ENCODE results near the gene LEKR1. TPM values are rescaled to one million over a fixed set of nuclear protein-coding genes. Genes with fewer than 3 reads are reported as not detected.
"Not testable (repeated sequence)": the region's sequence is repeated elsewhere in the genome, so short reads cannot be mapped to it uniquely, and the experiment has no call there.

LEKR1 gene
- total RNA-seq, 1 experiment from 2014 or later = 0.90 TPM

- Histone ChIP-seq H3K36me3 (ENCODE audit: insufficient read depth, low read length, poor library complexity, severe bottlenecking) (no peaks in the 10 kb centered on the region), H3K27me3 (replicated peaks; ENCODE audit: insufficient read depth, low read depth, low read length, poor library complexity) (no peaks in the 10 kb centered on the region), H3K4me1 (ENCODE audit: insufficient read depth, low read length, poor library complexity, severe bottlenecking) (peaks cover 60% of the 10 kb centered on the region), H3K27ac (ENCODE audit: low read depth, low read length, poor library complexity, severe bottlenecking) (peak overlapping the region; percentile 63), H3K4me3 (ENCODE audit: low read depth, low read length, poor library complexity, severe bottlenecking) (no peak overlapping the region), H3K9me3 (ENCODE audit: low read depth, low read length, poor library complexity, severe bottlenecking) (no peaks in the 10 kb centered on the region)
- TF ChIP-seq EZH2 (IDR thresholded peaks at IDR 0.05; ENCODE audit: borderline replicate concordance, low read depth, low read length, poor library complexity, severe bottlenecking) (no peak), CTCF (conservative IDR thresholded peaks at IDR 0.05; ENCODE audit: low read depth, low read length) (no peak)
- intact Hi-C loops (cut with micrococcal nuclease; ENCODE audit: unreplicated experiment) = loop anchor here (1.0 to 5.0 kb wide), 3 partner anchors 14 to 263 kb away; no protein-coding TSS in a partner anchor
- CTCF ChIA-PET = no interaction called here
- POLR2A ChIA-PET (ENCODE audit: low non-redundant PET) = interaction anchor here (0.7 kb wide), 1 partner anchor 646 kb away, joined by 3 read pairs; no protein-coding TSS in a partner anchor
- no TSS peak for BruUV-seq (replicated peaks)
- DNase-seq (ENCODE audit: low spot score) = peak; percentile 74
Measured at GRCh38 chr3:156818890-156819289, 7.3 kb upstream of the LEKR1 start.

GRCh38 chr3:156819842-156820691 lies 6.1 kb upstream of the LEKR1 start:
- H3K27ac ChIP-seq (ENCODE audit: low read depth, low read length, poor library complexity, severe bottlenecking) = peak overlapping the region; percentile 63
- DNase-seq (ENCODE audit: low spot score) = peak; percentile 30
- H3K4me3 ChIP-seq (ENCODE audit: low read depth, low read length, poor library complexity, severe bottlenecking) = no peak overlapping the region
- intact Hi-C loops (cut with micrococcal nuclease; ENCODE audit: unreplicated experiment) = loop anchor here (1.0 to 10.0 kb wide), 4 partner anchors 13 to 275 kb away; no protein-coding TSS in a partner anchor
- no peaks in the 10 kb centered on the region for H3K36me3 ChIP-seq (ENCODE audit: insufficient read depth, low read length, poor library complexity, severe bottlenecking)
- no peaks in the 10 kb centered on the region for H3K27me3 ChIP-seq (replicated peaks; ENCODE audit: insufficient read depth, low read depth, low read length, poor library complexity)
- CTCF ChIA-PET = no interaction called here
- no TSS peak for BruUV-seq (replicated peaks)
- peaks cover 60% of the 10 kb centered on the region for H3K4me1 ChIP-seq (ENCODE audit: insufficient read depth, low read length, poor library complexity, severe bottlenecking)
- H3K9me3 ChIP-seq (ENCODE audit: low read depth, low read length, poor library complexity, severe bottlenecking) = no peaks in the 10 kb centered on the region
- POLR2A ChIA-PET (ENCODE audit: low non-redundant PET) = interaction anchor here (0.5 kb wide), 1 partner anchor 207 kb away, joined by 3 read pairs; no protein-coding TSS in a partner anchor
- TF ChIP-seq EZH2 (IDR thresholded peaks at IDR 0.05; ENCODE audit: borderline replicate concordance, low read depth, low read length, poor library complexity, severe bottlenecking) (no peak), CTCF (conservative IDR thresholded peaks at IDR 0.05; ENCODE audit: low read depth, low read length) (no peak)

GRCh38 chr3:156820692-156821080 lies 5.5 kb upstream of the LEKR1 start:
- peaks cover 63% of the 10 kb centered on the region for H3K4me1 ChIP-seq (ENCODE audit: insufficient read depth, low read length, poor library complexity, severe bottlenecking)
- CTCF ChIA-PET = no interaction called here
- POLR2A ChIA-PET (ENCODE audit: low non-redundant PET) = interaction anchor here (0.5 kb wide), 1 partner anchor 207 kb away, joined by 3 read pairs; no protein-coding TSS in a partner anchor
- no TSS peak for BruUV-seq (replicated peaks)
- H3K27me3 ChIP-seq (replicated peaks; ENCODE audit: insufficient read depth, low read depth, low read length, poor library complexity) = no peaks in the 10 kb centered on the region
- intact Hi-C loops (cut with micrococcal nuclease; ENCODE audit: unreplicated experiment) = loop anchor here (10.0 kb wide), 1 partner anchor 276 kb away; no protein-coding TSS in a partner anchor
- no peaks in the 10 kb centered on the region for H3K36me3 ChIP-seq (ENCODE audit: insufficient read depth, low read length, poor library complexity, severe bottlenecking)
- no peak for DNase-seq (ENCODE audit: low spot score)
- TF ChIP-seq EZH2 (IDR thresholded peaks at IDR 0.05; ENCODE audit: borderline replicate concordance, low read depth, low read length, poor library complexity, severe bottlenecking) (no peak), CTCF (conservative IDR thresholded peaks at IDR 0.05; ENCODE audit: low read depth, low read length) (no peak)
- no peaks in the 10 kb centered on the region for H3K9me3 ChIP-seq (ENCODE audit: low read depth, low read length, poor library complexity, severe bottlenecking)
- no peak overlapping the region for H3K4me3 ChIP-seq (ENCODE audit: low read depth, low read length, poor library complexity, severe bottlenecking)
- H3K27ac ChIP-seq (ENCODE audit: low read depth, low read length, poor library complexity, severe bottlenecking) = peak overlapping the region; percentile 63

- H3K27ac ChIP-seq (ENCODE audit: low read depth, low read length, poor library complexity, severe bottlenecking); DNase-seq (ENCODE audit: low spot score); H3K27me3 ChIP-seq (replicated peaks; ENCODE audit: insufficient read depth, low read depth, low read length, poor library complexity); POLR2A ChIA-PET (ENCODE audit: low non-redundant PET); BruUV-seq (replicated peaks); H3K36me3 ChIP-seq (ENCODE audit: insufficient read depth, low read length, poor library complexity, severe bottlenecking); H3K9me3 ChIP-seq (ENCODE audit: low read depth, low read length, poor library complexity, severe bottlenecking); CTCF ChIA-PET; H3K4me3 ChIP-seq (ENCODE audit: low read depth, low read length, poor library complexity, severe bottlenecking): not testable (repeated sequence)
- H3K4me1 ChIP-seq (ENCODE audit: insufficient read depth, low read length, poor library complexity, severe bottlenecking) = peaks cover 54% of the 10 kb centered on the region
- intact Hi-C loops (cut with micrococcal nuclease; ENCODE audit: unreplicated experiment) = loop anchor here (10.0 kb wide), 1 partner anchor 278 kb away; no protein-coding TSS in a partner anchor
Measured at GRCh38 chr3:156822626-156823260, 3.4 kb upstream of the LEKR1 start.

All from A673 (cell line).